HEK293 (cell line): ENCODE data around the gene SNRPD2.

Experiments
- GLIS1 ChIP-seq: fragments of 450-650 bp; formaldehyde crosslinking; IDR thresholded peaks from 2 replicates; pipeline ENCODE4 v1.5.1; 2016; ENCODE audit warnings: missing biosample characterization, missing genetic modification characterization
- HOXD13 ChIP-seq: sonication (generic); formaldehyde crosslinking; IDR thresholded peaks from 2 replicates; pipeline ENCODE4 v1.8.0; 2022; ENCODE audit warnings: missing genetic modification reagents, borderline replicate concordance
- KLF17 ChIP-seq: fragments of 450-650 bp; formaldehyde crosslinking; IDR thresholded peaks from 2 replicates; pipeline ENCODE4 v1.5.1; 2016; ENCODE audit warnings: missing biosample characterization, missing genetic modification characterization
- KLF8 ChIP-seq: fragments of 450-650 bp; formaldehyde crosslinking; IDR thresholded peaks from 2 replicates; pipeline ENCODE4 v1.5.1; 2016; ENCODE audit warnings: missing biosample characterization, missing genetic modification characterization
- PRDM6 ChIP-seq: fragments of 450-650 bp; formaldehyde crosslinking; IDR thresholded peaks from 2 replicates; pipeline ENCODE4 v1.5.1; 2017; ENCODE audit warnings: missing biosample characterization, missing genetic modification characterization
- ZBTB17 ChIP-seq: fragments of 450-650 bp; formaldehyde crosslinking; IDR thresholded peaks from 2 replicates; pipeline ENCODE4 v1.5.1; 2016; ENCODE audit warnings: missing biosample characterization, missing genetic modification characterization
- ZBTB6 ChIP-seq: fragments of 450-650 bp; formaldehyde crosslinking; IDR thresholded peaks from 2 replicates; pipeline ENCODE4 v1.5.1; 2017; ENCODE audit warnings: missing biosample characterization, missing genetic modification characterization
- ZBTB8A ChIP-seq: fragments of 450-650 bp; formaldehyde crosslinking; IDR thresholded peaks from 2 replicates; pipeline ENCODE4 v1.5.1; 2016; ENCODE audit warnings: missing biosample characterization, missing genetic modification characterization
- ZNF121 ChIP-seq: fragments of 450-650 bp; formaldehyde crosslinking; IDR thresholded peaks from 2 replicates; pipeline ENCODE4 v1.5.1; 2016; ENCODE audit warnings: missing biosample characterization, missing genetic modification characterization
- ZNF23 ChIP-seq: fragments of 450-650 bp; formaldehyde crosslinking; IDR thresholded peaks from 2 replicates; pipeline ENCODE4 v1.5.1; 2016; ENCODE audit warnings: missing biosample characterization, missing genetic modification characterization, borderline replicate concordance
- ZNF24 ChIP-seq: fragments of 450-650 bp; formaldehyde crosslinking; IDR thresholded peaks from 2 replicates; pipeline ENCODE4 v1.5.1; 2016; ENCODE audit warnings: missing biosample characterization, missing genetic modification characterization
- ZNF280D ChIP-seq: fragments of 450-650 bp; formaldehyde crosslinking; IDR thresholded peaks from 2 replicates; pipeline ENCODE4 v1.5.1; 2016; ENCODE audit warnings: missing biosample characterization, missing genetic modification characterization
- ZNF362 ChIP-seq: fragments of 450-650 bp; formaldehyde crosslinking; IDR thresholded peaks from 2 replicates; pipeline ENCODE4 v1.5.1; 2016; ENCODE audit warnings: missing biosample characterization, missing genetic modification characterization
- ZNF394 ChIP-seq: fragments of 450-650 bp; formaldehyde crosslinking; IDR thresholded peaks from 2 replicates; pipeline ENCODE4 v1.5.1; 2016; ENCODE audit warnings: missing biosample characterization, missing genetic modification characterization, mild to moderate bottlenecking, moderate library complexity, borderline replicate concordance
- ZNF544 ChIP-seq: fragments of 450-650 bp; formaldehyde crosslinking; IDR thresholded peaks from 2 replicates; pipeline ENCODE4 v1.5.0; 2017; ENCODE audit warnings: missing biosample characterization, missing genetic modification characterization
- ZNF580 ChIP-seq: fragments of 450-650 bp; formaldehyde crosslinking; IDR thresholded peaks from 2 replicates; pipeline ENCODE4 v1.5.1; 2016; ENCODE audit warnings: missing biosample characterization, missing genetic modification characterization
- ZNF626 ChIP-seq: fragments of 450-650 bp; sonication (Bioruptor Pico); formaldehyde crosslinking; IDR thresholded peaks from 2 replicates; pipeline ENCODE4 v1.5.1; 2018; ENCODE audit warnings: missing biosample characterization, missing genetic modification characterization, inconsistent platforms
- ZNF639 ChIP-seq: fragments of 450-650 bp; formaldehyde crosslinking; IDR thresholded peaks from 2 replicates; pipeline ENCODE4 v1.5.1; 2016; ENCODE audit warnings: missing biosample characterization, missing genetic modification characterization
- ZNF660 ChIP-seq: fragments of 450-650 bp; IDR thresholded peaks from 2 replicates; pipeline ENCODE4 v1.5.1; 2018; ENCODE audit warnings: missing biosample characterization, mild to moderate bottlenecking, missing genetic modification characterization
- ZNF704 ChIP-seq: fragments of 450-650 bp; formaldehyde crosslinking; IDR thresholded peaks from 2 replicates; pipeline ENCODE4 v1.5.1; 2016; ENCODE audit warnings: missing biosample characterization, missing genetic modification characterization
- ZNF707 ChIP-seq: fragments of 450-650 bp; formaldehyde crosslinking; IDR thresholded peaks from 2 replicates; pipeline ENCODE4 v1.5.1; 2016; ENCODE audit warnings: missing biosample characterization, missing genetic modification characterization
- ZSCAN4 ChIP-seq: fragments of 450-650 bp; formaldehyde crosslinking; IDR thresholded peaks from 2 replicates; pipeline ENCODE4 v1.5.1; 2017; ENCODE audit warnings: missing biosample characterization, missing genetic modification characterization
- ZSCAN5A ChIP-seq: fragments of 450-650 bp; formaldehyde crosslinking; IDR thresholded peaks from 2 replicates; pipeline ENCODE4 v1.5.1; 2016; ENCODE audit warnings: missing biosample characterization, missing genetic modification characterization

SNRPD2 gene

GRCh38 chr19:45645631-45646344 is 46.0 kb downstream of the SNRPD2 start (continued):
- TF ChIP-seq KLF17 (tag by site-specific recombination) (peak; percentile 52; the same call in 1 of the 2 replicates), ZNF660 (tag by site-specific recombination) (peak; percentile 95), ZNF544 (tag by site-specific recombination) (no peak), ZSCAN4 (0 out of 2 replicates have a peak, but pooled peaks have one; percentile 10), ZSCAN5A (tag by site-specific recombination) (no peak), ZBTB8A (tag by site-specific recombination) (peak; percentile 13; the same call in 1 of the 2 replicates), HOXD13 (CRISPR knock-in tag) (no peak), KLF8 (peak; percentile 86), PRDM6 (tag by site-specific recombination) (no peak), ZNF394 (tag by site-specific recombination) (no peak; the same call in 1 of the 2 replicates), ZNF24 (tag by site-specific recombination) (peak; percentile 88), GLIS1 (peak; percentile 51; the same call in 1 of the 2 replicates), ZNF280D (tag by site-specific recombination) (0 out of 2 replicates have a peak, but pooled peaks have one; percentile 41), ZNF580 (tag by site-specific recombination) (peak; percentile 94), ZBTB6 (tag by site-specific recombination) (0 out of 2 replicates have a peak, but pooled peaks have one; percentile 29), ZBTB17 (tag by site-specific recombination) (peak; percentile 74), ZNF121 (tag by site-specific recombination) (no peak), ZNF707 (no peak), ZNF626 (tag by site-specific recombination) (no peak), ZNF639 (tag by site-specific recombination) (no peak), ZNF23 (tag by site-specific recombination) (no peak), ZNF704 (no peak), ZNF362 (tag by site-specific recombination) (no peak)
